CD4-positive, alpha-beta T cell (primary cell): ENCODE results near the gene CARD9. TPM values are rescaled to one million over a fixed set of nuclear protein-coding genes. Genes with fewer than 3 reads are reported as not detected.

Experiments used
- ATAC-seq: fragments of 200-7000 bp; cut with Tn5 transposase; one replicate; pipeline ENCODE4 v1.10.0; 2022; ENCODE audit warnings: mild to moderate bottlenecking; ENCODE audit not compliant: poor library complexity
- CTCF ChIA-PET: fragments of 350-600 bp; sonication (Branson Sonifier 250); formaldehyde crosslinking; loops from one replicate; lab custom pipeline; 2021; ENCODE audit warnings: antibody characterized with exemption, inconsistent platforms; lab: Charles Lee
- POLR2A ChIA-PET: fragments of 350-600 bp; sonication (Branson Sonifier 250); formaldehyde crosslinking; loops from one replicate; lab custom pipeline; 2021; ENCODE audit warnings: antibody characterized with exemption, inconsistent platforms; lab: Charles Lee
- DNase-seq, 14 experiments: peaks; one replicate each; pipeline ENCODE4 v3.0.0-alpha.2; 2013 to 2020; ENCODE audit warnings: mixed read lengths in 2 of 14
- H3K27ac ChIP-seq, 2 donors: one replicate each; pipeline versions ENCODE4 v1.5.1 to v1.7.0; 2013; ENCODE audit warnings: low read length in 2 of 2, low read depth in 1 of 2, mild to moderate bottlenecking in 1 of 2
- H3K27me3 ChIP-seq, 2 experiments: 1 replicate in 1 of 2; 2 replicates in 1 of 2; pipeline versions ENCODE4 v1.6.1 to v1.7.0; 2013; ENCODE audit warnings: low read length in 2 of 2, control low read depth in 1 of 2, mild to moderate bottlenecking in 1 of 2, moderate library complexity in 1 of 2; ENCODE audit not compliant: insufficient read depth in 2 of 2, control insufficient read depth in 1 of 2
- H3K36me3 ChIP-seq: one replicate; pipeline ENCODE4 v1.6.1; 2013; ENCODE audit warnings: low read length, control low read depth; ENCODE audit not compliant: insufficient read depth
- H3K4me1 ChIP-seq: one replicate; pipeline ENCODE4 v1.6.1; 2013; ENCODE audit warnings: low read length, control low read depth; ENCODE audit not compliant: insufficient read depth
- H3K4me3 ChIP-seq: one replicate; pipeline ENCODE4 v1.5.1; 2013; ENCODE audit warnings: mild to moderate bottlenecking, low read length, moderate library complexity
- H3K9me3 ChIP-seq, 2 experiments: 1 replicate in 1 of 2; 2 replicates in 1 of 2; pipeline versions ENCODE4 v1.6.1 to v1.7.0; 2013; ENCODE audit warnings: low read length in 2 of 2, mild to moderate bottlenecking in 2 of 2, control low read depth in 1 of 2, moderate library complexity in 1 of 2; ENCODE audit not compliant: control insufficient read depth in 1 of 2, insufficient read depth in 1 of 2
- H3K27ac Mint-ChIP-seq: one replicate; pipeline ENCODE4 v1.8.0; 2020; ENCODE audit warnings: mixed read lengths
- H3K27me3 Mint-ChIP-seq: one replicate; pipeline ENCODE4 v1.8.0; 2021; ENCODE audit warnings: mixed read lengths
- H3K36me3 Mint-ChIP-seq: one replicate; pipeline ENCODE4 v1.8.0; 2021; ENCODE audit warnings: low read depth, mixed read lengths
- H3K4me1 Mint-ChIP-seq: one replicate; pipeline ENCODE4 v1.8.0; 2021; ENCODE audit warnings: low read depth, mixed read lengths
- H3K4me3 Mint-ChIP-seq: one replicate; pipeline ENCODE4 v1.8.0; 2020; ENCODE audit warnings: mild to moderate bottlenecking, mixed read lengths
- H3K9me3 Mint-ChIP-seq: one replicate; pipeline ENCODE4 v1.8.0; 2020; ENCODE audit warnings: mixed read lengths
- intact Hi-C, 2 experiments: fragments of 100-400 bp; cut with DNase I in 1 of 2; cut with micrococcal nuclease in 1 of 2; formaldehyde crosslinking; loops; one replicate each; pipeline versions ENCODE4 v1.15.1 to v1.9.0; 2023 to 2025; cut with DNase I, micrococcal nuclease
- total RNA-seq, 174 experiments: library from RNA in 2 of 174; stranded (reverse) in 2 of 174; gene quantifications; one replicate each; pipeline ENCODE4 v1.2.3 and lab custom pipeline; 2021 to 2026
- TF ChIP-seq, protein P1 (sequence below): fragments of 200-600 bp; IDR thresholded peaks from one replicate; pipeline ENCODE4 v1.8.0; 2022; ENCODE audit warnings: antibody characterized with exemption, mild to moderate bottlenecking

CARD9 gene
- total RNA-seq, 2 experiments from 2014 or later, result 0.36 to 0.64 TPM

DNA sequence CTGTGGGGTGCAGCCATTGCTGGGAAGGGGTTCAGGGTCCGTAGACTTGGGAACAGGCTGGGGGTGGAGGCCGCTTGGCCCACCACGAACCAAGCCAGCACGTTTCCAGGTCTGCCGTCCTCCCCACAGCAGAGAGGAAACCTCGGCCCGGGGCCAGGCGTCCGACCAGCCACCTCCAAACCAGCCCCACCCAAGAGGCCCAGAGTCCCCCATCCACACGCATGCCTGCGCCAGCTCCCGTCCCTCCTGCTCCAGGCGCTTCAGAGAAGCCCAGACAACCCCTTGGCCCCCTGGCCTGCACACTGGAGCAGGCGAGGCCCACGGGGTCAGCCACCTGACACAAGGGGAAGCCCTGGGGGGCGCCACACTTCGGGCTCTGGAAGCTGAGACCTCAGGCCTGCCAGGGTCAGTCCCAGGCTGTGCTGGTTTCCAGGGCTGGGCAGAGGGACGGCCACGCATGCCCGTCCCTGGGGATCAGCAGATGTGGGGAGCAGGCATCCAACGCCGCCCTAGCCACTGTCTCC is 16.2 kb downstream of the CARD9 start:
- CTCF ChIA-PET, result no interaction called here
- POLR2A ChIA-PET, result interaction anchor here (0.5 kb wide), 1 partner anchor 396 kb away, joined by 3 read pairs; the partner anchor contains the start of gene UBAC1
- Mint-ChIP-seq H3K4me3 (no peak overlapping the region), H3K27me3 (no peaks in the 10 kb centered on the region), H3K27ac (no peak overlapping the region), H3K9me3 (no peaks in the 10 kb centered on the region), H3K4me1 (no peaks in the 10 kb centered on the region), H3K36me3 (no peaks in the 10 kb centered on the region)
- H3K9me3 ChIP-seq, result no peaks in the 10 kb centered on the region
- H3K4me1 ChIP-seq, result peaks cover under 1% of the 10 kb centered on the region
- H3K27me3 ChIP-seq, result no peaks in the 10 kb centered on the region
- intact Hi-C loops, result no loop called here
- TF ChIP-seq, protein P1, sequence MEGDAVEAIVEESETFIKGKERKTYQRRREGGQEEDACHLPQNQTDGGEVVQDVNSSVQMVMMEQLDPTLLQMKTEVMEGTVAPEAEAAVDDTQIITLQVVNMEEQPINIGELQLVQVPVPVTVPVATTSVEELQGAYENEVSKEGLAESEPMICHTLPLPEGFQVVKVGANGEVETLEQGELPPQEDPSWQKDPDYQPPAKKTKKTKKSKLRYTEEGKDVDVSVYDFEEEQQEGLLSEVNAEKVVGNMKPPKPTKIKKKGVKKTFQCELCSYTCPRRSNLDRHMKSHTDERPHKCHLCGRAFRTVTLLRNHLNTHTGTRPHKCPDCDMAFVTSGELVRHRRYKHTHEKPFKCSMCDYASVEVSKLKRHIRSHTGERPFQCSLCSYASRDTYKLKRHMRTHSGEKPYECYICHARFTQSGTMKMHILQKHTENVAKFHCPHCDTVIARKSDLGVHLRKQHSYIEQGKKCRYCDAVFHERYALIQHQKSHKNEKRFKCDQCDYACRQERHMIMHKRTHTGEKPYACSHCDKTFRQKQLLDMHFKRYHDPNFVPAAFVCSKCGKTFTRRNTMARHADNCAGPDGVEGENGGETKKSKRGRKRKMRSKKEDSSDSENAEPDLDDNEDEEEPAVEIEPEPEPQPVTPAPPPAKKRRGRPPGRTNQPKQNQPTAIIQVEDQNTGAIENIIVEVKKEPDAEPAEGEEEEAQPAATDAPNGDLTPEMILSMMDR, result no peak
- ATAC-seq (no peak), DNase-seq (no peak)
- H3K27ac ChIP-seq, result no peak overlapping the region
- H3K4me3 ChIP-seq, result no peak overlapping the region
- peaks cover 8% of the 10 kb centered on the region for H3K36me3 ChIP-seq

DNA sequence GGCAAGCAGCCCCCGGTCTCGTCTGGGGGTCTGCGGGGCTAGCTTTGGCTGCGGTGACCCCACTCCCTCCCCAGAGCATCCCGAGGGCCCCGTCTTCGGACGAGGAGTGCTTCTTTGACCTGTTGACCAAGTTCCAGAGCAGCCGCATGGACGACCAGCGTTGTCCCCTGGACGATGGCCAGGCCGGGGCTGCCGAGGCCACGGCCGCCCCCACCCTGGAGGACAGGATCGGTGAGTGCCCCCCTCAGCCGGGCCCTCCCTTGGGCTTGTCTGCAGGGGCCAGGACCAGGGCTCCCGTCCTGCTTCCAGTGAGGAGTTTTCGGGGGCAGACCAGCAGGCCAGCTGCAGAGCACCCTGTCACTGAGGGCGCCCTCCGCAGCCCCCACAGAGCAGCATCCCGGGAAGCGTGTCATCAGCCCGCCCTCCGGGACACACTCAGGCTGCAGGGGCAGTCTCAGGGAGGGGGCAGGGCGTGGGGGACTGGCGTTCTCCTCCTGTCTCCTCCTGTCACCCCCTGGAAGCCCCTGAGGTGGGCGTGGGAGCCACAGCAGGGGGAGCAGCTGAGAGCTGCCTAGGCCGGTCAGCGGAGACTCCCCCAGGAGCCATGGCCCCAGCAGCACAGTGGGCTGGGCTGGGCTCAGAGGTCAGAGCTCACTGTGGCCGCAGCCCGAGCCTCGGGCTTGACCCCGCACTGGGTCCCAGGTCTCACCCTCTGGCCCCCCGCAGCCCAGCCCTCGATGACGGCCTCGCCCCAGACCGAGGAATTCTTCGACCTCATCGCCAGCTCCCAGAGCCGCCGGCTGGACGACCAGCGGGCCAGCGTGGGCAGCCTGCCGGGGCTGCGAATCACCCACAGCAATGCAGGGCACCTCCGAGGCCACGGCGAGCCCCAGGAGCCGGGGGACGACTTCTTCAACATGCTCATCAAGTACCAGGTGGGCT is 17.6 kb downstream of the CARD9 start:
- Mint-ChIP-seq H3K4me1 (no peaks in the 10 kb centered on the region), H3K27ac (no peak overlapping the region), H3K36me3 (no peaks in the 10 kb centered on the region), H3K9me3 (no peaks in the 10 kb centered on the region), H3K4me3 (no peak overlapping the region), H3K27me3 (no peaks in the 10 kb centered on the region)
- Histone ChIP-seq H3K9me3 (no peaks in the 10 kb centered on the region), H3K4me3 (no peak overlapping the region), H3K36me3 (peaks cover 5% of the 10 kb centered on the region), H3K27me3 (no peaks in the 10 kb centered on the region), H3K27ac (no peak overlapping the region), H3K4me1 (no peaks in the 10 kb centered on the region)
- intact Hi-C loops, result no loop called here
- ATAC-seq (no peak), DNase-seq (no peak)
- POLR2A ChIA-PET, result no interaction called here
- CTCF ChIA-PET, result no interaction called here
- TF ChIP-seq, protein P1, result no peak

DNA sequence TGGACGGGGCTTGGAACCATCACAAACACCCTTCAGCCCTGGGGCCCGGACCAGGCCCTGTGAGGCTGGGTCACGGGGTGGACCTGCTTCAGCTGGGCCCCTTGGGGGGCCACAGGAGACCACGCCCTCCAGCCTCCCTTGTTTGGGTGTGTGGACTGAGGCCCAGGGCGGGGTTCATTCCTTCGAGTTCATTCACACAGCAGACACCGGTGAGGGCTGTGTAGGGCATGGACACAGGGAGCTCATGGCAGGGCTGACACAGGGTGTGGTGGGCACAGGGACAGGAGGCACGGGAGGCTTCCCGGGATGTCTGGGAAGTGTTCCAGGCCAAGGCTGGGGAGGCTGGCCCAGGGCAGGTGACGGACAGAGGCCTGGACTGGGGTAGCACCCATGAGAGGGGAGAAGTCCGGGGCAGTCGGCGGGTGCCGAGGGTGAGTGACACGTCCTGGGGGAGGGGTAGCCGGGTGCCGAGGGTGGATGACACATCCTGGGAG is 18.8 kb downstream of the CARD9 start:
- POLR2A ChIA-PET, result no interaction called here

More for the DNA sequence above, 18.8 kb downstream of the CARD9 start:
- no peaks in the 10 kb centered on the region for H3K27me3 Mint-ChIP-seq
- H3K4me3 ChIP-seq, result no peak overlapping the region
- no peak overlapping the region for H3K27ac Mint-ChIP-seq
- no peaks in the 10 kb centered on the region for H3K9me3 ChIP-seq
- intact Hi-C loops, result no loop called here
- no peaks in the 10 kb centered on the region for H3K36me3 Mint-ChIP-seq
- CTCF ChIA-PET, result no interaction called here
- no peaks in the 10 kb centered on the region for H3K4me1 Mint-ChIP-seq
- no peaks in the 10 kb centered on the region for H3K9me3 Mint-ChIP-seq
- no peak overlapping the region for H3K27ac ChIP-seq
- ATAC-seq (no peak), DNase-seq (no peak)
- no peaks in the 10 kb centered on the region for H3K4me1 ChIP-seq
- H3K36me3 ChIP-seq, result no peaks in the 10 kb centered on the region
- H3K4me3 Mint-ChIP-seq, result no peak overlapping the region
- H3K27me3 ChIP-seq, result no peaks in the 10 kb centered on the region
- TF ChIP-seq, protein P1, result no peak
